PC-9 (cell line): ENCODE measurements around the gene DHRS7B. TPM values are rescaled to one million over a fixed set of nuclear protein-coding genes. Genes with fewer than 3 reads are reported as not detected.

Experiments
- BruUV-seq: library from RNA; stranded (reverse); fragments of 400-500 nt; replicated peaks from 2 replicates; lab custom pipeline; 2021; lab: Mats Ljungman, UMichigan
- CTCF ChIA-PET: fragments of 300-600 bp; sonication (Branson Sonifier 250); formaldehyde crosslinking; loops from one replicate; lab custom pipeline; 2022; ENCODE audit warnings: antibody characterized with exemption; lab: Charles Lee
- POLR2A ChIA-PET: fragments of 300-600 bp; sonication (Branson Sonifier 250); formaldehyde crosslinking; loops from one replicate; lab custom pipeline; 2022; ENCODE audit warnings: antibody characterized with exemption; ENCODE audit not compliant: unreplicated experiment; lab: Charles Lee
- DNase-seq, 2 experiments: peaks; one replicate each; pipeline versions ENCODE4 v3.0.0 to v3.0.0-alpha.2; 2015 to 2022; ENCODE audit warnings: mixed read lengths in 1 of 2
- H2AFZ ChIP-seq: fragments of 200-600 bp; sonication (generic); 2 replicates; pipeline ENCODE4 v1.8.1; 2017; ENCODE audit warnings: antibody characterized with exemption
- H3F3A ChIP-seq: fragments of 200-600 bp; sonication (generic); 2 replicates; pipeline ENCODE4 v1.8.1; 2017; ENCODE audit warnings: antibody characterized with exemption, mild to moderate bottlenecking, low read depth; ENCODE audit not compliant: insufficient read depth
- H3K27ac ChIP-seq: fragments of 200-600 bp; sonication (generic); 2 replicates; pipeline ENCODE4 v1.6.1; 2016; ENCODE audit warnings: mixed run types
- H3K27me3 ChIP-seq: fragments of 200-600 bp; sonication (generic); 2 replicates; pipeline ENCODE4 v1.6.1; 2016; ENCODE audit warnings: low read depth, mixed run types; ENCODE audit not compliant: insufficient read depth
- H3K36me3 ChIP-seq: fragments of 200-600 bp; sonication (generic); 2 replicates; pipeline ENCODE4 v1.6.1; 2016; ENCODE audit warnings: low read depth, mixed run types
- H3K4me1 ChIP-seq: fragments of 200-600 bp; sonication (generic); replicated peaks from 2 replicates; pipeline ENCODE4 v1.6.1; 2016; ENCODE audit warnings: mixed run types; ENCODE audit not compliant: insufficient read depth
- H3K4me2 ChIP-seq: fragments of 200-600 bp; sonication (generic); 2 replicates; pipeline ENCODE4 v1.6.1; 2017; ENCODE audit warnings: mixed run types
- H3K4me3 ChIP-seq: fragments of 200-600 bp; sonication (generic); 2 replicates; pipeline ENCODE4 v1.6.1; 2016; ENCODE audit warnings: mixed run types
- H3K79me2 ChIP-seq: fragments of 200-600 bp; sonication (generic); 2 replicates; pipeline ENCODE4 v1.6.1; 2017; ENCODE audit warnings: low read depth, mixed run types
- H3K9me2 ChIP-seq: fragments of 200-600 bp; sonication (generic); 2 replicates; pipeline ENCODE4 v1.8.1; 2017; ENCODE audit warnings: mild to moderate bottlenecking; ENCODE audit not compliant: insufficient read depth
- H3K9me3 ChIP-seq: fragments of 200-600 bp; sonication (generic); 2 replicates; pipeline ENCODE4 v1.8.1; 2016; ENCODE audit warnings: low read depth; ENCODE audit not compliant: insufficient read depth
- H4K20me1 ChIP-seq: fragments of 200-600 bp; sonication (generic); 2 replicates; pipeline ENCODE4 v1.8.1; 2017; ENCODE audit not compliant: insufficient read depth
- CTCF ChIP-seq: fragments of 200-600 bp; sonication (generic); conservative IDR thresholded peaks from 2 replicates; pipeline ENCODE4 v1.6.1; 2017; ENCODE audit warnings: mixed run types, antibody characterized with exemption, mild to moderate bottlenecking, moderate library complexity
- EZH2 ChIP-seq: fragments of 200-600 bp; sonication (generic); IDR thresholded peaks from 2 replicates; pipeline ENCODE4 v1.8.0; 2017; ENCODE audit warnings: antibody characterized with exemption, low read depth
- intact Hi-C: fragments of 100-400 bp; cut with micrococcal nuclease; formaldehyde crosslinking; loops from one replicate; pipeline ENCODE4 v1.10.0; 2022; ENCODE audit not compliant: unreplicated experiment
- total RNA-seq: library from RNA; stranded (reverse); gene quantifications from 2 replicates; pipeline ENCODE4 v1.2.3, GENCODE V29; 2021

DHRS7B gene
- total RNA-seq, 1 experiment from 2014 or later, result 27.9 TPM

GRCh38 chr17:21131137-21131536, 4.4 kb downstream of the DHRS7B start:
- no peak for DNase-seq
- CTCF ChIA-PET, result no interaction called here
- Histone ChIP-seq H3K27ac (no peak overlapping the region), H3K9me3 (no peaks in the 10 kb centered on the region), H3K79me2 (peaks cover 15% of the 10 kb centered on the region), H3K9me2 (no peaks in the 10 kb centered on the region), H3F3A (peaks cover 6% of the 10 kb centered on the region; the same call in 1 of the 2 replicates), H4K20me1 (no peaks in the 10 kb centered on the region), H3K4me1 (peaks cover 7% of the 10 kb centered on the region), H2AFZ (no peak overlapping the region), H3K4me2 (no peak overlapping the region), H3K36me3 (0 out of 2 replicates have a peak, but pooled peaks cover 3% of the 10 kb centered on the region), H3K4me3 (no peak overlapping the region), H3K27me3 (no peaks in the 10 kb centered on the region)
- POLR2A ChIA-PET, result interaction anchor here (0.6 kb wide), 1 partner anchor 73 kb away, joined by 21 read pairs; no protein-coding TSS in a partner anchor
- TF ChIP-seq CTCF (no peak), EZH2 (no peak)
- intact Hi-C loops, result no loop called here
- BruUV-seq, result no TSS peak

- no peak overlapping the region for H3K4me3 ChIP-seq
- CTCF ChIA-PET, result no interaction called here
- H3K4me2 ChIP-seq, result 0 out of 2 replicates have a peak overlapping the region, but pooled peaks have one; percentile 12
- intact Hi-C loops, result no loop called here
- no TSS peak for BruUV-seq
- H3K36me3 ChIP-seq, result 0 out of 2 replicates have a peak, but pooled peaks cover 3% of the 10 kb centered on the region
- POLR2A ChIA-PET, result interaction anchor here (0.6 kb wide), 1 partner anchor 57 kb away, joined by 4 read pairs; no protein-coding TSS in a partner anchor
- H3F3A ChIP-seq, result peaks cover 5% of the 10 kb centered on the region; the same call in 1 of the 2 replicates
- H3K27me3 ChIP-seq, result no peaks in the 10 kb centered on the region
- H3K79me2 ChIP-seq, result peaks cover 14% of the 10 kb centered on the region
- no peak for DNase-seq
- peaks cover 6% of the 10 kb centered on the region; the same call in 1 of the 2 replicates for H3K9me3 ChIP-seq
- no peaks in the 10 kb centered on the region for H3K9me2 ChIP-seq
- TF ChIP-seq EZH2, result no peak
- TF ChIP-seq CTCF, result no peak
- peaks cover 6% of the 10 kb centered on the region for H3K4me1 ChIP-seq
- no peak overlapping the region for H3K27ac ChIP-seq
- no peak overlapping the region for H2AFZ ChIP-seq
- no peaks in the 10 kb centered on the region for H4K20me1 ChIP-seq
Measured at GRCh38 chr17:21132428-21132827, 5.7 kb downstream of the DHRS7B start.

- POLR2A ChIA-PET, result no interaction called here
Measured at GRCh38 chr17:21134559-21134958, 7.8 kb downstream of the DHRS7B start.

More at GRCh38 chr17:21134559-21134958, 7.8 kb downstream of the DHRS7B start:
- H4K20me1 ChIP-seq, result no peaks in the 10 kb centered on the region
- no peaks in the 10 kb centered on the region for H3K4me1 ChIP-seq
- H3K9me2 ChIP-seq, result no peaks in the 10 kb centered on the region
- no peaks in the 10 kb centered on the region; the same call in 1 of the 2 replicates for H3F3A ChIP-seq
- no peak overlapping the region for H3K4me2 ChIP-seq
- H3K9me3 ChIP-seq, result peaks cover 14% of the 10 kb centered on the region; the same call in 1 of the 2 replicates
- no peak overlapping the region for H3K27ac ChIP-seq
- intact Hi-C loops, result no loop called here
- DNase-seq, result no peak
- no peak overlapping the region for H2AFZ ChIP-seq
- H3K27me3 ChIP-seq, result no peaks in the 10 kb centered on the region
- no peaks in the 10 kb centered on the region; the same call in 1 of the 2 replicates for H3K79me2 ChIP-seq
- BruUV-seq, result no TSS peak
- H3K36me3 ChIP-seq, result 0 out of 2 replicates have a peak, but pooled peaks cover 3% of the 10 kb centered on the region
- CTCF ChIA-PET, result no interaction called here
- TF ChIP-seq EZH2, result no peak
- no peak for TF ChIP-seq CTCF
- no peak overlapping the region for H3K4me3 ChIP-seq
